Heart left ventricle (tissue), 13 donors: ENCODE results near the gene TRIM25.

Experiments
- POLR2A ChIP-seq, 2 donors: fragments of 450-650 bp; IDR thresholded peaks; one replicate each; pipeline ENCODE4 v1.6.1; 2017; ENCODE audit warnings: antibody characterized with exemption in 2 of 2, mild to moderate bottlenecking in 2 of 2, moderate library complexity in 2 of 2
- TF ChIP-seq, protein P1 (sequence below), 12 donors: fragments of 200-600 bp; sonication (generic) in 4 of 12; IDR thresholded peaks; one replicate each; pipeline versions ENCODE4 v1.5.0 to v1.8.0; 2018 to 2022; ENCODE audit warnings: antibody characterized with exemption in 12 of 12, mild to moderate bottlenecking in 5 of 12
- donor health status: ischemic (EF 13 %, LVEDD 7.1; RV severe dilation, severe dysfunction).
- donor health status: DM: no; HTN: yes; CAD: no.
- donor health status: DM: no; HTN: no; CAD: no.
- donor health status: ischemic (EF 25% LVEDD 6.9; RV normal size, moderate dysfunction).
- donor health status: ischemic (EF 25% LVEDD 5.7; RV mildly dilated, moderate dysfunction).
- donor health status: ischemic (EF 35%, LVEDD 5.7; RV mildly dilated, moderate dysfunction).
- donor health status: nonischemic (EF 11% LVEDD 7.7; RV severe dilation, severe dysfunction).
- donor health status: DM: yes; HTN: yes; CAD: no.
- donor health status: PGD.
- donor health status: ischemic (EF 29% LVEDD 5.4; RV normal size, mild dysfunction).
- donor health status: nonischemic (EF 23%, LVEDD 6.1; RV moderate dilation, normal function).

DNA sequence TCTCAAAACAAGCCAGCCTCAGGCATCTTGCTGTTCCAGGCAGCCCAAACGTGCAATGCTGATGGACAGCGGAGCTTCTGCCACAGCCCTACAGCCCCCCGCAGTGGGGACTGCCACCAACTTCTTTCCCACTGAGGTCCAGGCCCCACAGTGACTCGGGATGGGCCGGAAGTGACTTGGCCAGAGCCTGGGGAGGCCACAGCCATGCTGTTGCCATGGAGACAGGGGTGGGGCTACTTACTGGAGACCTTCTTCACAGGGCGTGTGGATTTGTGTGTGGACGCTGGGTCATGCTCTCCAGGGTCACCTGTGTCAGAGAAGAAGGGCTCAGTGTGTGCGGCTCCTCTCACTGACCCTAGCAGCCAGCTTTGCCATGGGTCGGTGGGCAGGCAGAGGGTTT, 15.0 kb downstream of the TRIM25 start:
- no peak for TF ChIP-seq POLR2A (IDR thresholded peaks at IDR 0.05)
- TF ChIP-seq, protein P1, sequence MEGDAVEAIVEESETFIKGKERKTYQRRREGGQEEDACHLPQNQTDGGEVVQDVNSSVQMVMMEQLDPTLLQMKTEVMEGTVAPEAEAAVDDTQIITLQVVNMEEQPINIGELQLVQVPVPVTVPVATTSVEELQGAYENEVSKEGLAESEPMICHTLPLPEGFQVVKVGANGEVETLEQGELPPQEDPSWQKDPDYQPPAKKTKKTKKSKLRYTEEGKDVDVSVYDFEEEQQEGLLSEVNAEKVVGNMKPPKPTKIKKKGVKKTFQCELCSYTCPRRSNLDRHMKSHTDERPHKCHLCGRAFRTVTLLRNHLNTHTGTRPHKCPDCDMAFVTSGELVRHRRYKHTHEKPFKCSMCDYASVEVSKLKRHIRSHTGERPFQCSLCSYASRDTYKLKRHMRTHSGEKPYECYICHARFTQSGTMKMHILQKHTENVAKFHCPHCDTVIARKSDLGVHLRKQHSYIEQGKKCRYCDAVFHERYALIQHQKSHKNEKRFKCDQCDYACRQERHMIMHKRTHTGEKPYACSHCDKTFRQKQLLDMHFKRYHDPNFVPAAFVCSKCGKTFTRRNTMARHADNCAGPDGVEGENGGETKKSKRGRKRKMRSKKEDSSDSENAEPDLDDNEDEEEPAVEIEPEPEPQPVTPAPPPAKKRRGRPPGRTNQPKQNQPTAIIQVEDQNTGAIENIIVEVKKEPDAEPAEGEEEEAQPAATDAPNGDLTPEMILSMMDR (IDR thresholded peaks at IDR 0.05), result no peak
